GM12892 (cell line): ENCODE results near the gene A2M.

Experiments used
- POLR2A ChIP-seq: IDR thresholded peaks from 2 replicates; pipeline ENCODE4 v1.6.1; 2011; ENCODE audit warnings: low read depth, low read length, control low read depth
- POLR2AphosphoS5 ChIP-seq: IDR thresholded peaks from 2 replicates; pipeline ENCODE4 v1.6.1; 2011; ENCODE audit warnings: low read depth, low read length, control low read depth
- TAF1 ChIP-seq: IDR thresholded peaks from 2 replicates; pipeline ENCODE4 v1.6.1; 2011; ENCODE audit warnings: low read depth, mild to moderate bottlenecking, control low read depth, low read length, borderline replicate concordance

GRCh38 chr12:9108504-9109212, 7.1 kb downstream of the A2M start:
- TF ChIP-seq POLR2AphosphoS5 (no peak), POLR2A (no peak), TAF1 (no peak)
